ENCODE results near the gene MARK2. TPM values are rescaled to one million over a fixed set of nuclear protein-coding genes. Genes with fewer than 3 reads are reported as not detected.

MARK2 gene
- total and polyA plus RNA-seq, 2 of the 8 experiments (the other 6 are each of a cell fraction or from before 2014, with no cell fraction given), result 19.3 to 58.5 TPM

DNA sequence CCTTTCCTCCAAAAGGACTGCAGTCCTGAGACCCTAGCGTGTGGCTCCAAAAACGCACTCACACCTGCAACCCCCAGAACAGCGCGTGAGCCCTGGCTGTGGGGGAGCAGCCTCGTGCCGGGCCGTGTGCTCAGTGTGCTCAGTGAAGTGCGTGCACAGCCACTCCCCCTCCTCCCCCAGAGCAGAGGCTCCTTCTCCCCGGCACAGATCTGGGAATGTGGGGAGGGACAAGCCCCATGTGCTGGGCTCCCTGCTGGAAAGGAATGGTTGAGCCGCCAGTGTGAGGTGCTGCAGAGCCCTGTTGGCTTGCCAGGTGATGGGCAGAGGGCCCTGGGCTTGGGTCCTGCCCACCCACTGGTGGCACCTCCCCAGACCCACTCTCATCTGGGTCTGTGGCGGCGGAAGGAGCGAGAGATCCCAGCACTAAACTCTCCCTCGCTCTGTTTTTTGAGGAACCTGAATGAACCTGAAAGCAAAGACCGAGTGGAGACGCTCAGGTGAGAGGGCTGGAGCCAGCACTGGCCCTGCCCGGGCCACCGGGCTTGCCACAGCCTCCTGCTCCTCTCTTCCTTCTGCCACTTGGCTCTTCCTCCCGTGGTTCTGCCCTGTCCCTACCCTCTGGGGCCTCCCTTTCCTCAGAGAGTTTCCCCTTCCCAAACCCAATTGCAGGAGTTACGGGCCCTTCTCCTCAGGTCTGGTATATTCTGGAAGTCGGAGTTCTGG lies 69.1 kb downstream of the MARK2 start:
- peak overlapping the region; percentile 23 for H4K91ac ChIP-seq (replicated peaks; ENCODE audit: insufficient read length, low read length)
- no peaks in the 10 kb centered on the region for H3K27me3 ChIP-seq (replicated peaks in 1 of 4; ENCODE audit: control insufficient read depth in 3 of 4, extremely low read depth in 1 of 4, insufficient read depth in 3 of 4, low read length in 3 of 4)
- no peak overlapping the region; a peak in 2 of 4 replicates for H3K4me2 ChIP-seq (ENCODE audit: insufficient read depth in 1 of 2, low read depth in 2 of 2, low read length in 2 of 2)
- FAIRE-seq (no peak), DNase-seq (ENCODE audit: low read depth in 1 of 2, low spot score in 2 of 2) (peak in 1 of 2 experiments; percentile 68)
- no peak overlapping the region for H3K4me3 ChIP-seq (ENCODE audit: extremely low read depth in 1 of 4, insufficient read depth in 2 of 4, low read depth in 3 of 4, low read length in 4 of 4)
- peaks cover 6 to 51% (median 41%) of the 10 kb centered on the region in 4 experiments for H3K4me1 ChIP-seq (replicated peaks in 1 of 4; ENCODE audit: control insufficient read depth in 3 of 4, insufficient read depth in 4 of 4, low read length in 3 of 4)
- H3K18ac ChIP-seq (ENCODE audit: extremely low read depth, low read length), result peak overlapping the region; percentile 48; the same call in 1 of the 2 replicates
- peak overlapping the region; percentile 39; the same call in 1 of the 2 replicates for H2BK12ac ChIP-seq (ENCODE audit: low read depth, low read length)
- 84% methylated on average over 18 of the region's 21 CpGs; no CpG with 5 or more reads in 1 of the 2 experiments for WGBS, 2 experiments (ENCODE audit: extremely low coverage in 1 of 2, insufficient coverage in 1 of 2, insufficient read length in 1 of 2, insufficient replicate concordance in 2 of 2, low coverage in 1 of 2, low lambda C conversion rate in 2 of 2, missing lambda C conversion rate in 1 of 2)
- peak overlapping the region; percentile 19; the same call in 1 of the 2 replicates for H2BK15ac ChIP-seq (ENCODE audit: low read length)
- H3K27ac ChIP-seq (ENCODE audit: low read depth, low read length), result no peak overlapping the region
- CTCF ChIA-PET (ENCODE audit: partially characterized antibody), result interaction anchor here (0.8 to 11.1 kb wide), 15 partner anchors 9 to 78 kb away, joined by 3 to 163 read pairs (median 5); partner anchors contain the start of genes MARK2 and RCOR2
- no peak overlapping the region for H2AFZ ChIP-seq (ENCODE audit: low read length)
- peaks cover 4 to 45% (median 16%) of the 10 kb centered on the region in 4 experiments for H3K36me3 ChIP-seq (ENCODE audit: control insufficient read depth in 2 of 4, insufficient read depth in 4 of 4, low read length in 3 of 4)
- H3K79me2 ChIP-seq (ENCODE audit: control insufficient read depth in 1 of 2, insufficient read depth in 2 of 2, low read length in 2 of 2), result no peaks in the 10 kb centered on the region
- H3K9me3 ChIP-seq (ENCODE audit: insufficient read depth in 2 of 2, low read depth in 1 of 2, low read length in 1 of 2), result no peaks in the 10 kb centered on the region
- H3K9ac ChIP-seq (replicated peaks in 1 of 4; ENCODE audit: extremely low read depth in 1 of 4, low read depth in 3 of 4, low read length in 3 of 4), result no peak overlapping the region
- H4K8ac ChIP-seq (ENCODE audit: extremely low read depth, insufficient read depth, low read length), result 0 out of 2 replicates have a peak overlapping the region, but pooled peaks have one; percentile 76
- no peak overlapping the region for H3K56ac ChIP-seq (replicated peaks; ENCODE audit: insufficient read length, low read depth, low read length)
- H3K23ac ChIP-seq (ENCODE audit: insufficient read length), result no peak overlapping the region
- peak overlapping the region; percentile 78; the same call in 1 of the 2 replicates for H2BK5ac ChIP-seq (ENCODE audit: low read depth, low read length)
- peak overlapping the region; percentile 83 for H3K4ac ChIP-seq (replicated peaks; ENCODE audit: insufficient read length, low read depth, low read length)
- peak overlapping the region; percentile 90 for H2BK20ac ChIP-seq (ENCODE audit: low read length)
- POLR2A ChIA-PET (ENCODE audit: partially characterized antibody), result interaction anchor here (2.1 to 6.1 kb wide), 2 partner anchors 11 to 20 kb away, joined by 11 to 74 read pairs; partner anchors contain the start of gene RCOR2
- peak overlapping the region; percentile 59 for H4K5ac ChIP-seq (ENCODE audit: insufficient read length, low read depth, low read length)
- no peak overlapping the region for H3K14ac ChIP-seq (ENCODE audit: insufficient read length)
- peaks cover 7% of the 10 kb centered on the region for H3K79me1 ChIP-seq (ENCODE audit: low read depth, low read length)
- no peaks in the 10 kb centered on the region; the same call in 1 of the 2 replicates for H3K23me2 ChIP-seq (ENCODE audit: low read depth, low read length)
- no peak overlapping the region for H2BK120ac ChIP-seq (replicated peaks; ENCODE audit: low read depth, low read length)
- H2AK5ac ChIP-seq (ENCODE audit: low read depth, low read length), result peak overlapping the region; percentile 86; the same call in 1 of the 2 replicates
- peaks cover 5 to 10% of the 10 kb centered on the region in 2 experiments for H4K20me1 ChIP-seq (replicated peaks in 1 of 2; ENCODE audit: control insufficient read depth in 1 of 2, insufficient read depth in 2 of 2, low read length in 2 of 2)
- TF ChIP-seq RAD21 (IDR thresholded peaks at IDR 0.05 in 1 of 2, conservative IDR thresholded peaks at IDR 0.05 in 1 of 2; ENCODE audit: low read depth in 2 of 2, low read length in 2 of 2), result peak; percentile 13 to 30; a peak in 2 of 4 replicates
- TF ChIP-seq SIN3A (conservative IDR thresholded peaks at IDR 0.05 in 1 of 2, IDR thresholded peaks at IDR 0.05 in 1 of 2; ENCODE audit: low read depth in 1 of 2, low read length in 2 of 2), result peak in 1 of 2 experiments; percentile 72; a peak in 1 of 4 replicates
- peak; percentile 46 for TF ChIP-seq TEAD4 (IDR thresholded peaks at IDR 0.05; ENCODE audit: low read depth, low read length)
